C4-2B (cell line): ENCODE results near the gene VWF.

ENCODE experiments used
- CTCF ChIP-seq: fragments of 450-650 bp; conservative IDR thresholded peaks from 2 replicates; pipeline ENCODE4 v1.5.1; 2017; ENCODE audit warnings: mild to moderate bottlenecking
- ZFX ChIP-seq: fragments of 450-650 bp; IDR thresholded peaks from 2 replicates; pipeline ENCODE4 v1.6.1; 2017

- no peak for TF ChIP-seq CTCF
- TF ChIP-seq ZFX: no peak
Observed at GRCh38 chr12:6123258-6123657, 1.2 kb downstream of the VWF start.
